Measurements from ENCODE around the gene RPP25L. TPM values are rescaled to one million over a fixed set of nuclear protein-coding genes. Genes with fewer than 3 reads are reported as not detected.

The RPP25L gene
- total RNA-seq, 2 experiments from 2014 or later: 25.7 to 27.0 TPM

- intact Hi-C loops (cut with micrococcal nuclease): loop anchor here (2.0 to 5.0 kb wide), 2 partner anchors 65 to 88 kb away; no protein-coding TSS in a partner anchor
- no peak for DNase-seq
- Mint-ChIP-seq H3K27me3 (ENCODE audit: low read depth) (peaks cover 73% of the 10 kb centered on the region), H3K36me3 (ENCODE audit: low read depth) (no peaks in the 10 kb centered on the region), H3K4me3 (peak within 1 kb of the TSS; percentile 58), H3K4me1 (ENCODE audit: low read depth) (peaks cover 22% of the 10 kb centered on the region), H3K27ac (no peak within 1 kb of the TSS), H3K9me3 (no peaks in the 10 kb centered on the region)
- CTCF ChIA-PET: no interaction called here
Measured at GRCh38 chr9:34589636-34590380, 22.1 kb downstream of the RPP25L start, which contains the start of gene CNTFR. TSS of gene CNTFR (minus strand) at chr9:34589724. CDS start at chr9:34568981, 20,743 bp downstream.

- Mint-ChIP-seq H3K9me3 (no peaks in the 10 kb centered on the region), H3K4me3 (peak overlapping the region; percentile 41), H3K4me1 (ENCODE audit: low read depth) (peaks cover 22% of the 10 kb centered on the region), H3K27me3 (ENCODE audit: low read depth) (peaks cover 73% of the 10 kb centered on the region), H3K36me3 (ENCODE audit: low read depth) (no peaks in the 10 kb centered on the region), H3K27ac (no peak overlapping the region)
- intact Hi-C loops (cut with micrococcal nuclease): no loop called here
- CTCF ChIA-PET: interaction anchor here (1.5 to 1.6 kb wide), 2 partner anchors 26 to 41 kb away, joined by 5 to 6 read pairs; no protein-coding TSS in a partner anchor
- DNase-seq: no peak
Measured at GRCh38 chr9:34588671-34589635, 22.9 kb downstream of the RPP25L start.

GRCh38 chr9:34587271-34587670, 24.6 kb downstream of the RPP25L start:
- no peak overlapping the region for H3K27ac Mint-ChIP-seq
- CTCF ChIA-PET: interaction anchor here (0.7 to 1.7 kb wide), 8 partner anchors 17 to 210 kb away, joined by 3 to 6 read pairs (median 4); no protein-coding TSS in a partner anchor
- intact Hi-C loops (cut with micrococcal nuclease): no loop called here
- H3K36me3 Mint-ChIP-seq (ENCODE audit: low read depth): no peaks in the 10 kb centered on the region
- DNase-seq: no peak
- H3K4me3 Mint-ChIP-seq: no peak overlapping the region
- peaks cover 21% of the 10 kb centered on the region for H3K4me1 Mint-ChIP-seq (ENCODE audit: low read depth)
- peaks cover 63% of the 10 kb centered on the region for H3K27me3 Mint-ChIP-seq (ENCODE audit: low read depth)
- no peaks in the 10 kb centered on the region for H3K9me3 Mint-ChIP-seq

- Mint-ChIP-seq H3K4me1 (ENCODE audit: low read depth) (peaks cover 17% of the 10 kb centered on the region), H3K27ac (no peak overlapping the region), H3K4me3 (no peak overlapping the region), H3K9me3 (no peaks in the 10 kb centered on the region), H3K27me3 (ENCODE audit: low read depth) (peaks cover 59% of the 10 kb centered on the region), H3K36me3 (ENCODE audit: low read depth) (no peaks in the 10 kb centered on the region)
- intact Hi-C loops (cut with micrococcal nuclease): no loop called here
- no peak for DNase-seq
- CTCF ChIA-PET: interaction anchor here (1.1 to 1.3 kb wide), 2 partner anchors 48 to 182 kb away, joined by 3 read pairs; no protein-coding TSS in a partner anchor
Measured at GRCh38 chr9:34585946-34586669, 25.8 kb downstream of the RPP25L start.

GRCh38 chr9:34584970-34585369, 26.9 kb downstream of the RPP25L start:
- Mint-ChIP-seq H3K27ac (no peak overlapping the region), H3K36me3 (ENCODE audit: low read depth) (no peaks in the 10 kb centered on the region), H3K4me3 (no peak overlapping the region), H3K4me1 (ENCODE audit: low read depth) (peaks cover 7% of the 10 kb centered on the region), H3K27me3 (ENCODE audit: low read depth) (peaks cover 62% of the 10 kb centered on the region), H3K9me3 (no peaks in the 10 kb centered on the region)
- CTCF ChIA-PET: interaction anchor here (0.6 to 1.3 kb wide), 3 partner anchors 33 to 181 kb away, joined by 3 read pairs; no protein-coding TSS in a partner anchor
- intact Hi-C loops (cut with micrococcal nuclease): no loop called here
- no peak for DNase-seq

- intact Hi-C loops (cut with micrococcal nuclease): no loop called here
- Mint-ChIP-seq H3K27ac (no peak overlapping the region), H3K27me3 (ENCODE audit: low read depth) (peaks cover 61% of the 10 kb centered on the region), H3K9me3 (no peaks in the 10 kb centered on the region), H3K4me1 (ENCODE audit: low read depth) (no peaks in the 10 kb centered on the region), H3K36me3 (ENCODE audit: low read depth) (no peaks in the 10 kb centered on the region), H3K4me3 (no peak overlapping the region)
- CTCF ChIA-PET: interaction anchor here (0.6 to 2.9 kb wide), 6 partner anchors 9 to 179 kb away, joined by 3 to 10 read pairs (median 4); no protein-coding TSS in a partner anchor
- DNase-seq: no peak
Measured at GRCh38 chr9:34582787-34583186, 29.1 kb downstream of the RPP25L start.

GRCh38 chr9:34581318-34581717, 30.6 kb downstream of the RPP25L start:
- CTCF ChIA-PET: interaction anchor here (0.7 to 2.9 kb wide), 4 partner anchors 10 to 33 kb away, joined by 3 to 10 read pairs (median 4); no protein-coding TSS in a partner anchor
- Mint-ChIP-seq H3K4me3 (no peak overlapping the region), H3K36me3 (ENCODE audit: low read depth) (no peaks in the 10 kb centered on the region)

GRCh38 chr9:34580358-34580757, 31.5 kb downstream of the RPP25L start:
- no peaks in the 10 kb centered on the region for H3K36me3 Mint-ChIP-seq (ENCODE audit: low read depth)
- no peak overlapping the region for H3K27ac Mint-ChIP-seq
- H3K4me1 Mint-ChIP-seq (ENCODE audit: low read depth): peaks cover 8% of the 10 kb centered on the region
- no peaks in the 10 kb centered on the region for H3K9me3 Mint-ChIP-seq
- DNase-seq: no peak
- CTCF ChIA-PET: interaction anchor here (1.0 to 4.0 kb wide), 4 partner anchors 11 to 176 kb away, joined by 3 to 20 read pairs (median 6); no protein-coding TSS in a partner anchor
- H3K27me3 Mint-ChIP-seq (ENCODE audit: low read depth): peaks cover 60% of the 10 kb centered on the region
- no peak overlapping the region for H3K4me3 Mint-ChIP-seq
- intact Hi-C loops (cut with micrococcal nuclease): no loop called here

More at GRCh38 chr9:34581318-34581717, 30.6 kb downstream of the RPP25L start:
- intact Hi-C loops (cut with micrococcal nuclease): no loop called here
- DNase-seq: no peak
- Mint-ChIP-seq H3K27me3 (ENCODE audit: low read depth) (peaks cover 60% of the 10 kb centered on the region), H3K9me3 (no peaks in the 10 kb centered on the region), H3K27ac (no peak overlapping the region), H3K4me1 (ENCODE audit: low read depth) (peaks cover 8% of the 10 kb centered on the region)

GRCh38 chr9:34579808-34580163, 32.1 kb downstream of the RPP25L start:
- Mint-ChIP-seq H3K27ac (no peak overlapping the region), H3K4me3 (no peak overlapping the region)
- intact Hi-C loops (cut with micrococcal nuclease): no loop called here

GRCh38 chr9:34579104-34579807, 32.6 kb downstream of the RPP25L start:
- Mint-ChIP-seq H3K4me1 (ENCODE audit: low read depth) (peaks cover 8% of the 10 kb centered on the region), H3K27me3 (ENCODE audit: low read depth) (peaks cover 60% of the 10 kb centered on the region), H3K4me3 (no peak overlapping the region), H3K36me3 (ENCODE audit: low read depth) (no peaks in the 10 kb centered on the region), H3K27ac (no peak overlapping the region), H3K9me3 (no peaks in the 10 kb centered on the region)
- DNase-seq: no peak
- intact Hi-C loops (cut with micrococcal nuclease): no loop called here
- CTCF ChIA-PET: interaction anchor here (1.0 to 4.0 kb wide), 4 partner anchors 12 to 175 kb away, joined by 3 to 20 read pairs (median 6); no protein-coding TSS in a partner anchor

More at GRCh38 chr9:34579808-34580163, 32.1 kb downstream of the RPP25L start:
- Mint-ChIP-seq H3K36me3 (ENCODE audit: low read depth) (no peaks in the 10 kb centered on the region), H3K4me1 (ENCODE audit: low read depth) (peaks cover 8% of the 10 kb centered on the region), H3K27me3 (ENCODE audit: low read depth) (peaks cover 60% of the 10 kb centered on the region), H3K9me3 (no peaks in the 10 kb centered on the region)
- DNase-seq: no peak
- CTCF ChIA-PET: interaction anchor here (1.0 to 4.0 kb wide), 4 partner anchors 12 to 176 kb away, joined by 3 to 20 read pairs (median 6); no protein-coding TSS in a partner anchor

Data from activated naive CD4-positive, alpha-beta T cell treated with anti-CD3 and anti-CD28 coated beads for 36 hours (primary cell).